ENCODE results near the gene CYB5R3.

DNA sequence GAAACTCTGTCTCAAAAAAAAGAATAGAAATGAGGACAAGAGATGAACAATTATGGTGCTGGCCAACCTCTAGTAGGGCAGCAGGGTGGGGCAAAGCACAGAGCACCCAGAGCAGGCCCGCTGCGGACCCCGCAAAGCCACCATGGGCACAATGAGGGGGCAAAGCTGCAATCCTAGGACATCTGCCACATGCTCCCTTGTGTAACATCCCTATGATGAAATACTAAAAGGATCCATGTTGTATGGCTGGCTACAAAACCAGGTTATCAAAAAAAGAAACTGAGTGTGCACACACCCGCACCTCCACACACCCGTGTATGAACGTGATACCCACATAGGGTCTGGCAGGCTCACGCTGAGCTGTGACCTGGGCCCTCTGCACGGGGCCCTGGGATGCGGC is 16.2 kb downstream of the CYB5R3 start:
- TF ChIP-seq POLR2AphosphoS5 (IDR thresholded peaks at IDR 0.05) = no peak
- TF ChIP-seq CTCF (IDR thresholded peaks at IDR 0.05) = no peak
- TF ChIP-seq POLR2A (IDR thresholded peaks at IDR 0.05) = no peak
- TF ChIP-seq EP300 (IDR thresholded peaks at IDR 0.05; ENCODE audit: low read depth) = no peak
